H1 (cell line): Measurements from ENCODE around the gene RPA4. TPM values are rescaled to one million over a fixed set of nuclear protein-coding genes. Genes with fewer than 3 reads are reported as not detected.

Experiments used
- CTCF ChIA-PET: fragments of 300-600 bp; sonication (Branson Sonifier 250); formaldehyde crosslinking; loops from one replicate; lab custom pipeline; 2021; ENCODE audit not compliant: partially characterized antibody; lab: Charles Lee
- POLR2A ChIA-PET: fragments of 300-600 bp; sonication (Branson Sonifier 250); formaldehyde crosslinking; loops from one replicate; lab custom pipeline; 2021; ENCODE audit warnings: inconsistent platforms; ENCODE audit not compliant: partially characterized antibody; lab: Charles Lee
- DNase-seq, 2 experiments: peaks; one replicate each; pipeline versions ENCODE4 v3.0.0 to v3.0.0-alpha.2; 2010 to 2022; ENCODE audit warnings: low spot score in 2 of 2, low read depth in 1 of 2, mixed read lengths in 1 of 2
- FAIRE-seq: peaks from 2 replicates; lab custom pipeline; 2011; peaks lifted over from hg19 to GRCh38; lab: Jason Lieb, UNC
- H2AFZ ChIP-seq: 2 replicates; pipeline ENCODE4 v1.8.1; 2012; ENCODE audit warnings: low read length, inconsistent platforms
- H2AK5ac ChIP-seq: 2 replicates; pipeline ENCODE4 v1.6.1; 2013; ENCODE audit warnings: low read depth, low read length
- H2BK120ac ChIP-seq: replicated peaks from 2 replicates; pipeline ENCODE3; 2013; ENCODE audit warnings: low read depth, low read length, inconsistent platforms
- H2BK12ac ChIP-seq: 2 replicates; pipeline ENCODE4 v1.6.1; 2013; ENCODE audit warnings: low read depth, low read length
- H2BK15ac ChIP-seq: 2 replicates; pipeline ENCODE4 v1.6.1; 2013; ENCODE audit warnings: low read length
- H2BK20ac ChIP-seq: 2 replicates; pipeline ENCODE4 v1.6.1; 2013; ENCODE audit warnings: low read length
- H2BK5ac ChIP-seq: 2 replicates; pipeline ENCODE4 v1.6.1; 2013; ENCODE audit warnings: low read depth, low read length
- H3K14ac ChIP-seq: 2 replicates; pipeline ENCODE4 v1.6.1; 2013; ENCODE audit warnings: inconsistent platforms; ENCODE audit not compliant: insufficient read length
- H3K18ac ChIP-seq: 2 replicates; pipeline ENCODE4 v1.6.1; 2013; ENCODE audit warnings: low read length; ENCODE audit errors: extremely low read depth
- H3K23ac ChIP-seq: 2 replicates; pipeline ENCODE4 v1.6.1; 2013; ENCODE audit warnings: inconsistent platforms; ENCODE audit not compliant: insufficient read length
- H3K23me2 ChIP-seq: 2 replicates; pipeline ENCODE4 v1.6.1; 2013; ENCODE audit warnings: low read depth, low read length
- H3K27ac ChIP-seq: 2 replicates; pipeline ENCODE4 v1.6.1; 2011; ENCODE audit warnings: low read depth, low read length, inconsistent platforms
- H3K27me3 ChIP-seq, 4 experiments: replicated peaks in 1 of 4; 1 replicate in 1 of 4; 2 replicates in 3 of 4; pipeline versions ENCODE4 v1.6.1 to v1.8.1; 2011 to 2013; ENCODE audit warnings: low read length in 3 of 4, mild to moderate bottlenecking in 3 of 4, inconsistent platforms in 2 of 4, mixed read lengths in 2 of 4, moderate library complexity in 1 of 4; ENCODE audit not compliant: control insufficient read depth in 3 of 4, insufficient read depth in 3 of 4; ENCODE audit errors: extremely low read depth in 1 of 4
- H3K36me3 ChIP-seq, 4 experiments: 2 replicates each; pipeline versions ENCODE4 v1.6.1 to v1.8.1; 2011 to 2013; ENCODE audit warnings: mild to moderate bottlenecking in 4 of 4, low read length in 3 of 4, moderate library complexity in 2 of 4, control low read depth in 1 of 4, inconsistent platforms in 1 of 4; ENCODE audit not compliant: insufficient read depth in 4 of 4, control insufficient read depth in 2 of 4
- H3K4ac ChIP-seq: replicated peaks from 2 replicates; pipeline ENCODE3; 2013; ENCODE audit warnings: low read length, low read depth, mixed read lengths, inconsistent platforms; ENCODE audit not compliant: insufficient read length
- H3K4me1 ChIP-seq, 4 experiments: replicated peaks in 1 of 4; 1 replicate in 1 of 4; 2 replicates in 3 of 4; pipeline versions ENCODE4 v1.6.1 to v1.8.1; 2011 to 2013; ENCODE audit warnings: low read length in 3 of 4, inconsistent platforms in 2 of 4, mixed read lengths in 1 of 4; ENCODE audit not compliant: insufficient read depth in 4 of 4, control insufficient read depth in 3 of 4
- H3K4me2 ChIP-seq, 2 experiments: 2 replicates each; pipeline versions ENCODE4 v1.6.1 to v1.8.1; 2011 to 2013; ENCODE audit warnings: low read depth in 2 of 2, low read length in 2 of 2, control low read depth in 1 of 2, inconsistent platforms in 1 of 2, mild to moderate bottlenecking in 1 of 2; ENCODE audit not compliant: insufficient read depth in 1 of 2
- H3K4me3 ChIP-seq, 4 experiments: fragments of 200-600, 300-600 bp in 1 of 4; sonication (generic), shearing (Covaris generic), sonication (Bioruptor Twin) in 1 of 4; 2 replicates each; pipeline versions ENCODE4 v1.5.1 to v1.8.1; 2011 to 2016; ENCODE audit warnings: low read length in 4 of 4, low read depth in 3 of 4, control low read depth in 2 of 4, inconsistent platforms in 2 of 4, mild to moderate bottlenecking in 2 of 4, mixed read lengths in 1 of 4, moderate library complexity in 1 of 4; ENCODE audit not compliant: insufficient read depth in 2 of 4; ENCODE audit errors: extremely low read depth in 1 of 4
- H3K56ac ChIP-seq: replicated peaks from 2 replicates; pipeline ENCODE3; 2013; ENCODE audit warnings: low read depth, mild to moderate bottlenecking, mixed read lengths, low read length, inconsistent platforms; ENCODE audit not compliant: insufficient read length
- H3K79me1 ChIP-seq: 2 replicates; pipeline ENCODE4 v1.6.1; 2013; ENCODE audit warnings: low read depth, low read length, control low read depth
- H3K79me2 ChIP-seq, 2 experiments: 2 replicates each; pipeline versions ENCODE4 v1.6.1 to v1.8.1; 2012 to 2013; ENCODE audit warnings: low read length in 2 of 2, mild to moderate bottlenecking in 2 of 2, inconsistent platforms in 1 of 2; ENCODE audit not compliant: insufficient read depth in 2 of 2, control insufficient read depth in 1 of 2
- H3K9ac ChIP-seq, 4 experiments: replicated peaks in 1 of 4; 1 replicate in 1 of 4; 2 replicates in 3 of 4; pipeline versions ENCODE4 v1.6.1 to v1.8.1; 2011 to 2013; ENCODE audit warnings: low read depth in 3 of 4, low read length in 3 of 4, control low read depth in 2 of 4, mild to moderate bottlenecking in 2 of 4, moderate library complexity in 2 of 4, inconsistent platforms in 1 of 4; ENCODE audit errors: extremely low read depth in 1 of 4
- H3K9me3 ChIP-seq, 2 experiments: 2 replicates each; pipeline versions ENCODE4 v1.6.1 to v1.8.1; 2012 to 2013; ENCODE audit warnings: mild to moderate bottlenecking in 2 of 2, moderate library complexity in 2 of 2, control low read depth in 1 of 2, inconsistent platforms in 1 of 2, low read depth in 1 of 2, low read length in 1 of 2, mixed read lengths in 1 of 2; ENCODE audit not compliant: insufficient read depth in 2 of 2
- H4K20me1 ChIP-seq, 2 experiments: replicated peaks in 1 of 2; 2 replicates each; pipeline versions ENCODE3 to v1.8.1; 2011 to 2013; ENCODE audit warnings: inconsistent platforms in 2 of 2, low read length in 2 of 2, mild to moderate bottlenecking in 1 of 2; ENCODE audit not compliant: insufficient read depth in 2 of 2, control insufficient read depth in 1 of 2
- H4K5ac ChIP-seq: 2 replicates; pipeline ENCODE4 v1.6.1; 2013; ENCODE audit warnings: low read length, low read depth, mixed read lengths, inconsistent platforms; ENCODE audit not compliant: insufficient read length
- H4K8ac ChIP-seq: 2 replicates; pipeline ENCODE4 v1.8.0; 2013; ENCODE audit warnings: mild to moderate bottlenecking, moderate library complexity, low read length, inconsistent platforms; ENCODE audit not compliant: insufficient read depth; ENCODE audit errors: extremely low read depth
- H4K91ac ChIP-seq: replicated peaks from 2 replicates; pipeline ENCODE3; 2013; ENCODE audit warnings: low read length, mixed read lengths, inconsistent platforms; ENCODE audit not compliant: insufficient read length
- BACH1 ChIP-seq: IDR thresholded peaks from 2 replicates; pipeline ENCODE4 v1.6.1; 2012; ENCODE audit warnings: low read length, improper control_type of control experiment
- CBX5 ChIP-seq: fragments of 300-800, 300-1000 bp; sonication (generic); IDR thresholded peaks from 2 replicates; pipeline ENCODE4 v1.7.1; 2016; ENCODE audit warnings: antibody characterized with exemption, low read length, low read depth
- FOSL1 ChIP-seq: IDR thresholded peaks from 2 replicates; pipeline ENCODE4 v1.6.1; 2011; ENCODE audit warnings: mild to moderate bottlenecking, low read depth, low read length, moderate library complexity; ENCODE audit not compliant: insufficient read depth
- KDM1A ChIP-seq: fragments of 200-600, 300-600 bp; sonication (generic); IDR thresholded peaks from 2 replicates; pipeline ENCODE4 v1.7.1; 2016; ENCODE audit warnings: mild to moderate bottlenecking, low read length, borderline replicate concordance
- KDM5A ChIP-seq: fragments of 200-600 bp; IDR thresholded peaks from 2 replicates; pipeline ENCODE4 v1.7.1; 2012; ENCODE audit warnings: mild to moderate bottlenecking, low read length, inconsistent platforms, mixed read lengths
- NANOG ChIP-seq: IDR thresholded peaks from 2 replicates; pipeline ENCODE4 v1.6.1; 2011; ENCODE audit warnings: low read length, low read depth, mild to moderate bottlenecking, inconsistent platforms; ENCODE audit not compliant: insufficient read depth, poor library complexity, severe bottlenecking
- SIX5 ChIP-seq: IDR thresholded peaks from 2 replicates; pipeline ENCODE4 v1.6.1; 2011; ENCODE audit warnings: mild to moderate bottlenecking, low read depth, low read length
- SP2 ChIP-seq: IDR thresholded peaks from 2 replicates; pipeline ENCODE4 v1.6.1; 2012; ENCODE audit warnings: mild to moderate bottlenecking, low read length, inconsistent platforms
- WGBS, 2 experiments: shearing (Covaris generic) in 1 of 2; methylation state at CpG; one replicate each; pipeline versions ENCODE4 v1.1.6 to v1.1.7; 2013 to 2015; ENCODE audit warnings: low lambda C conversion rate in 2 of 2, mixed read lengths in 2 of 2, inconsistent platforms in 1 of 2, low coverage in 1 of 2, missing lambda C conversion rate in 1 of 2; ENCODE audit not compliant: insufficient replicate concordance in 2 of 2, insufficient coverage in 1 of 2, insufficient read length in 1 of 2; ENCODE audit errors: extremely low coverage in 1 of 2, missing lambda C conversion rate in 1 of 2; 5-methylcytosine and 5-hydroxymethylcytosine counted together
- polyA plus RNA-seq, 7 experiments: library from polyadenylated mRNA; depleted of rRNA in 3 of 7; stranded (reverse) in 5 of 7; unstranded in 2 of 7; fragments of >200 nt in 5 of 7; fragments of 200-250 nt in 2 of 7; gene quantifications; 1 replicate in 5 of 7; 2 replicates in 1 of 7; 4 replicates in 1 of 7; pipeline versions ENCODE4 v1.2.1 to v1.2.3, GENCODE V29; 2011 to 2013; ENCODE audit warnings: missing spikeins in 2 of 7, mixed read lengths in 2 of 7
- total RNA-seq: library from RNA; stranded (reverse); fragmentation: NEBNext Ultra II Directional; extraction: Animal tissue kit (Norgen Biotek cat#: 25700); gene quantifications from 2 replicates; pipeline ENCODE4 v1.2.1, GENCODE V29; 2021
- TF ChIP-seq, protein P1 (sequence below): IDR thresholded peaks from 2 replicates; pipeline ENCODE4 v1.6.1; 2012; ENCODE audit warnings: inconsistent platforms

The RPA4 gene
- total and polyA plus RNA-seq, 2 of the 8 experiments (the other 6 are each of a cell fraction or from before 2014, with no cell fraction given), result 0.17 to 0.24 TPM

GRCh38 chrX:96841325-96841724 lies 42.4 kb upstream of the RPA4 start:
- Histone ChIP-seq H3K56ac (no peak overlapping the region), H2BK12ac (no peak overlapping the region), H3K14ac (no peak overlapping the region), H4K91ac (no peak overlapping the region), H3K18ac (no peak overlapping the region), H3K4ac (no peak overlapping the region), H3K27me3 (no peaks in the 10 kb centered on the region), H3K36me3 (no peaks in the 10 kb centered on the region), H3K4me1 (peaks cover 0 to 11% (median 4%) of the 10 kb centered on the region in 4 experiments; a peak in 4 of 7 replicates), H3K23me2 (no peaks in the 10 kb centered on the region), H4K20me1 (no peaks in the 10 kb centered on the region), H3K79me1 (no peaks in the 10 kb centered on the region), H3K27ac (no peak overlapping the region), H2BK20ac (no peak overlapping the region), H3K4me2 (peak overlapping the region; percentile 28 to 54; a peak in 2 of 4 replicates), H4K5ac (no peak overlapping the region), H3K4me3 (no peak overlapping the region), H2BK120ac (no peak overlapping the region), H3K79me2 (no peaks in the 10 kb centered on the region), H2BK15ac (no peak overlapping the region), H2AFZ (no peak overlapping the region), H2BK5ac (no peak overlapping the region), H4K8ac (no peak overlapping the region), H3K9ac (no peak overlapping the region), H2AK5ac (no peak overlapping the region), H3K9me3 (no peaks in the 10 kb centered on the region), H3K23ac (no peak overlapping the region)
- ChIA-PET CTCF (no interaction called here), POLR2A (no interaction called here)
- WGBS, 2 experiments, result 78% methylated on average over 1 of the region's 1 CpG; no CpG with 5 or more reads in 1 of the 2 experiments
- no peak for DNase-seq
- FAIRE-seq, result no peak
- TF ChIP-seq, protein P1, sequence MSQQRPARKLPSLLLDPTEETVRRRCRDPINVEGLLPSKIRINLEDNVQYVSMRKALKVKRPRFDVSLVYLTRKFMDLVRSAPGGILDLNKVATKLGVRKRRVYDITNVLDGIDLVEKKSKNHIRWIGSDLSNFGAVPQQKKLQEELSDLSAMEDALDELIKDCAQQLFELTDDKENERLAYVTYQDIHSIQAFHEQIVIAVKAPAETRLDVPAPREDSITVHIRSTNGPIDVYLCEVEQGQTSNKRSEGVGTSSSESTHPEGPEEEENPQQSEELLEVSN, result no peak
- TF ChIP-seq NANOG (no peak), SIX5 (no peak), KDM1A (no peak), BACH1 (no peak), KDM5A (no peak), SP2 (no peak), FOSL1 (no peak), CBX5 (no peak)
